ENCODE data around the gene INAVA.

The INAVA gene

DNA sequence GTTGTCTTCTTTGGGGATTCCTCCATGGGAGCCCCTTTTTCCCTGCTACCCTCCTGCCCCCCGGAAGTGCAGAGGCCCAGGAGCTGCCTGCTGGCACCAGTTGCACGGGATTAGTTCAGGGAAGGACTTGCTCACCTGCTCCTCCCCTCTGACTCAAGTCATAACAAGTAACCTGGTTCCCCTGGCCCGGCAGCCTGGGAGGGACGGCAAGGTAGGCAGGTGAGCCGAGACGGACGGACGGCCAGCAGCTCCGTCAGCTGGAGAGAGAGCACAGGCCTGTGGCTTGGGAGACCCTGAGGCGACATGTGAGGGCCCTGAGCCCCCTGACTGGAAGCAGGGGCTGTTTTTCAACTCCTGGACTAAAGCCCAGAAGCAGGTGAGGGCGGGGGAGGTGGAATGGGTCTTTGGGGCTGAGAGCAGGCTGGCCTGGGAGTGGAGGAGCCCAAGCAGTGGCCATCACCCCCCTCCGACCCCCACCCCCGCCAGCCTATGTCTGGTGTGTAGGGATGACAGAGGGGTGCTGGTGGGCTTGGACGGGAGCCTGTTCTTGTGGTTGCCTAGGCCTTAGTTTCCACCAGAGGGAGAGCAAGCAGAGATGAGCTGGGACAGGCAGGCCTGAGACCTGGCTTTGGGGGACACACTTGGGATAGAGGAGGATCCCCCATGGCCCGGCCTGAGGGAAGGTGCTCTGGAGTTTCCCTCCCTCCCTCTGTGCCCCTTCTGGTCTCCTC lies at the start of gene INAVA:
Gene INAVA (plus strand): TSS at position 189 of the 731 bp plus-strand sequence. CDS start 3,501 bp downstream, outside the sequence.
- no peak for DNase-seq

DNA sequence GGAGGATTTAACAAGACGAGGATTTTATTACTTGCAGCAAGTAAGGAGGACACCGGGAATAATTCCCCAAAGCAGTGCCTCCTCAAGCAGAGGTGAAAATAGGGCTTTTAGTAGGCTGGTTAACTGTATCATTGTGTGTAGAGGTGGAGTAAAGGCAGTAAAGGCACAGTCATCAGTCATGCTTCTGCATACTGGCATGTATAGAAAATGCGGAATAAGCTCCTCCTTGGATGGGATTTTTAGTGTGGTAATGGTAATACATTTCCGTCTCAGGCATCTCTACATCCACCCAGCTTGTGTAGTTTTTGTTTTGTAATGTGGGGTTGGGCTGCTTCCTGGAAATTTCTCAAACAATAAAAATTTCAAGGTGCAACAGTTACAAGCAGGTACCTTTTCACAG lies 49.3 kb upstream of the INAVA start:
- DNase-seq, result no peak

DNA sequence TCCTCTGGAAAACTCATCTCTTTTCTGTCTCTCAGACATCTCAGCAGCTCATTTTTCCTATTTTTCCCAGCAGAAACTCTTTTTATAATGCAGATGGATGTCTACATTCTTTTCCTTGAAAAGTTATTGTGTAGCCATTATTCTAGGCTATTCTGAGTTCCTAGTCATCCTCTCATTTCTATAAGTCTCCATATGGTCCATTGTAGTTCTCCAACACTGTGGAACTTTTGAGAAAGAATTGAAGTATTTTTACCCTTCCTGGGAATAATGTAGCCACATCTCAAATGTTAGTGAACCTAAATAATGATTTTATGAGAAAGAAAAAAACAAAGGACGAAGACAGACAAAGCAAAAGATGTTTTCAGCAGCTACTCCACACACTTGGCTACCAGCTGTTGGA lies 48.3 kb upstream of the INAVA start:
- no peak for DNase-seq

- no peak for DNase-seq
Measured at GRCh38 chr1:200849430-200849829, 45.3 kb upstream of the INAVA start.

DNA sequence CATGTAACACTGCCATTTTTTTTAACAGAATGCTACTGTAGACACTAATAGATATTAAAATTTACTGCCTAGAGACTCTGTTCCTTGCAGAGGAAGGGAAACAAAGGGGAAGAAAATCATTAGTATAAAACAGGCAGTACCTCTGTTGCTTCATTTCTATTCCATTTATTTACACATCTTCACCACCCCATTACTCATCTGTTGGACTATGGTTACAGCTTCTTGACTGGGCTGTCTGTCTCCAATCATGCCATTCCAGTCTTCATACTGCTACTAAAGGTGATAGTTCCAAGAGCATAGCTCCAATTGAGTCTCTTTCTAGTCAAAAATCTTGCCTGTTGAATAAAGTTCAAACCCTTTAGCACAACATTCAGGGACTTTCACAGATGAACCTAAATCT lies 44.1 kb upstream of the INAVA start:
- no peak for DNase-seq

DNA sequence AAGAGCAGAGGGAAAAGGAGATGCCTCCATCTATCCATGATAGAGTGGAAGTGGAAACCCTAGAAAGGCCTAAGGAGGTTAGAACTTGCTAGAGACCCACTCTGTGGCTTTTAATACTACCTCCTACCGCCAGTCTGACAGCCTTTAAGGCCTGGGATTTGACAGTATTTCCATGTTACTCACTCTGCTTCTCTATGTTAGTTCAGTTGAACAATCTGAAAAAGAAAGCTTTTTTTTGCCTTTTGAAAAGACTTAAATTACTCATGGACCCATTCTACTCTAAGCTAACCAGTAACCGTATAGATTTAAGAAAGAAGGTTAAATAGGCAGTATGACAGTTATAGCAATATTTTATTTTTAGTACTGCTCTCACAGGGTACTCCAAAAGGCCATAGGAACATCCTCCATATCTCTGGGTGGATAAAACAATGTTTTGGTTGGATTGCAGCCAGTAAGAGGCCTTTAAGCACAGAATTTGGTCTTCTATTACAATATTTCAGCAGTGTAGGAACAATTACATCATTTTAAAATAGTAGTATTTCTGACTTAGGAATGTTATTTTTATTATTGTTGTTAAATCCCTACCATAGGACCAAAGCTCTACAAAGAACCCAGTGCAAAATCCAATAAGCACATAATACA lies 37.9 kb upstream of the INAVA start:
- DNase-seq, result no peak

- no peak for DNase-seq
Measured at GRCh38 chr1:200857804-200858203, 36.9 kb upstream of the INAVA start.

DNA sequence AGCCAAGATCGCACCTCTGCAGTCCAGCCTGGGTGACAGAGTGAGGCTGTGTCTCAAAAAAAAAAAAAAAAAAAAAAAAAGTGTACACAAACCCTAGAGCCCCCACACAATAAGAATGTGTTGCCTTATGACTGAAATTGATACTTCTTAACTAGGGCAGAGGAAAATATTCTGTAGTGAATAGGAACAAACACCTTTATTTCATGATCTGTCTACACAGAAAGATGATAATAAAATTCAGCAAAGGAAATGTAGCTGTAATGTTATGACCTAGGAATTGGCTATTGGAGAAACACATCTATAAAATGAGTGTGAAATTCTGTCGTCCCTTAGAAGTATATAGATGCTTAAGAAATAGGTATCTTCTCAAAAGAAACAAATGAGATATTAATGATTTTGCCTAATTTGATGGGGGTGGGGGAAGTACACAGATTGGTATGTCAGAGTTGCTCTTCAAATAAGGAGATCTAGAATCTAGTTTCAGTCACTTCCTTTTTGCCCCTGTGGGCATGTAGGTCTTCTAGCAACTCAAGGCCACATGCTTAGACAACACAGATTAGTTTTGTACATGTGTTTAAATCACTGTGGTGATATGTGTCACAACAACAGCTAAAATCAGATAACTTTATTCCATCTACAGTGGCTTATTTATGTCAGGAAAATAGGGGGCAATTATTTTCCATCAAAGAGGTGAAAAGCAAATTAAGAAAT lies 32.6 kb upstream of the INAVA start:
- peak in 1 of 2 donors; percentile 50 for DNase-seq

DNA sequence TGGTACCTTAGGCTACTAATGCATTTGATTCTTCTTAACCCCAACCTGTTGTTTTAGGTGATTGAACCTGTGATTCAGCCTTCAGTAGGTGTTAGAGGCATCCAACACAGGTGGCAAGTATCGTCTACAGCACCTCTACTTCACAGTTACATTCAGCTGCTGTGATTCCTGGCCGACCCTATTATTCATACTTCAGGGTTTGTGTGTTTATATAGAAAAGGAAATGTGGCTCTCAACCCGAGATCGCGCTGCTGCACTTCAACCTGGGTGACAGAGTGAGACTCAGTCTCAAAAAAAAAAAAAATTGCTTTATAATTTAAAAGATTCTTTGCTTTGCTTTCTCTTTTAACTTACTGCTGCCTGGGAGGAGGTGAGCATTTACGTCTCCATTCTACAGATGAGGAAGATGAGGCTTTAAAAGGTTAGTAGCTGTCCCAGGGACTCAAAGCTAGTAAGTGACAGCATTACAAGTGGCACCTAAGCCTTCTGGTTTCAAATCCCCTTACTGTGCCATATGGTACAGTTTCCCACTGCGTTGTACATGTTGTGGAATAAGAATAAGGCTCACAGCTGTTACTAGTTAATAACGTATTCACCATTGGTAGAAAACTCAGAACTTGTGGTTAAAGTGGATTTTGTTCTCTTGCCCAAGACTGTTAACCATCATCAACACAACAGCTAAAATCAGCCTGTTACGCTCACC lies 31.8 kb upstream of the INAVA start:
- no peak for DNase-seq

DNA sequence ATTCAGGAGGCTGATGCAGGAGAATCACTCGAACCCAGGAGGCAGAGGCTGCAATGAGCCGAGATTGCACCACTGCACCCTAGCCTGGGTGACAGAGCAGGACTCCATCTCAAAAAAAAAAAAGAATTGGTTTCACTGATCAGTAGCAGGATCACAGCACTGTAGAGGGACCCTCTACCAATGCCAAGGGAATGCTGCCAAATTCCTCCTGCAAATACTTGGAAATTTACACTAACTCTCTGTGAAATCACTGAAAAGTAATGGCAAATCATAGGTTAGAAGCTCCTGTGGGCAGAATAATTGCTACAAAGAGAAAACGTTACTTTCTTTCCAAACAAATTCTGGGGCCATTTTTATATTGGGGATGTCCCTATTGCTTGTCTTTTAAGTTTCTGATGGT lies 28.6 kb upstream of the INAVA start:
- DNase-seq, result no peak

DNA sequence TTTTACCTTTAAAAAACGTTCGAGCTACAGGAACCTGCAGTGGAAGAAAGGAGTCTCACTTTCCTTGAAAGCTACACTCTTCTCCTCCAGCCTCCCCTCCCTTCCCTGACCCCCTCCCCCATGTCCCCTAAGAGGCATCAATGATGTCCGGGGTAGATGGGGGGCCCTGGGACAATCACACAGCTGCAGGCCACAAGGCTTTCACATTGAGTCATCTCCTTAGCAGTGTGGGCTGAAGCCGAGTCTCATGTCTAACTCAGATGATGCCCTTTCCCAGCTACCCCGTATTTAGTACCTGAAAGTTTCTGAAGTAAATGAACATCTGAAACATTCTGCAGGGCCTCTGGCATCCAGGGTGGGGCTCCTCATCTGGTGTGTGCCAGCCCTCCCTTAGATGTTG lies 28.2 kb upstream of the INAVA start:
- DNase-seq, result no peak

- DNase-seq, result no peak
Measured at GRCh38 chr1:200867018-200867811, 27.5 kb upstream of the INAVA start.

DNA sequence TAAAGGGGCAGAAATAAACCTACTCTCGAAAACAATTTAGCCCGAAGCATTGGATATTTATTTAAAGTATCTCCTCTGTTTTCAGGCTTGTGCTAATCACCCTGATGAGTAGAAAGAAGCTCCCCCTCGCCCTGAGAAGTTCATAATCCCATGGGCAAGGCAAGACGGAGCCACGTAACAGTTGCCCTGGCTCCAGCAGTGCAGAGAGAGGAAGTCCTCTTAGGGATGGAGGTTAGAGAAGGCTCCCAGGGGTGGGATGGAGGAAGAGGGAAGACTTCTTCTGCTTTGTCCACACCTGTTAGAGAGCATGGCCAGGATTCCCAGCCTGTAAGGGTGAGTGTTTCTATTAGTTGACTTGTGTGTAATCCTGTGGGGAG lies 25.3 kb upstream of the INAVA start:
- DNase-seq, result no peak

- peak; percentile 36 to 42 for DNase-seq
Measured at GRCh38 chr1:200869753-200870391, 24.8 kb upstream of the INAVA start.

GRCh38 chr1:200872446-200873115 lies 22.1 kb upstream of the INAVA start, which contains the start of gene GPR25:
GPR25 (plus strand) TSS chr1:200872981; CDS start chr1:200873038, 57 bp downstream.
- no peak for DNase-seq

GRCh38 chr1:200873116-200873670 lies 21.5 kb upstream of the INAVA start:
- no peak for DNase-seq

DNA sequence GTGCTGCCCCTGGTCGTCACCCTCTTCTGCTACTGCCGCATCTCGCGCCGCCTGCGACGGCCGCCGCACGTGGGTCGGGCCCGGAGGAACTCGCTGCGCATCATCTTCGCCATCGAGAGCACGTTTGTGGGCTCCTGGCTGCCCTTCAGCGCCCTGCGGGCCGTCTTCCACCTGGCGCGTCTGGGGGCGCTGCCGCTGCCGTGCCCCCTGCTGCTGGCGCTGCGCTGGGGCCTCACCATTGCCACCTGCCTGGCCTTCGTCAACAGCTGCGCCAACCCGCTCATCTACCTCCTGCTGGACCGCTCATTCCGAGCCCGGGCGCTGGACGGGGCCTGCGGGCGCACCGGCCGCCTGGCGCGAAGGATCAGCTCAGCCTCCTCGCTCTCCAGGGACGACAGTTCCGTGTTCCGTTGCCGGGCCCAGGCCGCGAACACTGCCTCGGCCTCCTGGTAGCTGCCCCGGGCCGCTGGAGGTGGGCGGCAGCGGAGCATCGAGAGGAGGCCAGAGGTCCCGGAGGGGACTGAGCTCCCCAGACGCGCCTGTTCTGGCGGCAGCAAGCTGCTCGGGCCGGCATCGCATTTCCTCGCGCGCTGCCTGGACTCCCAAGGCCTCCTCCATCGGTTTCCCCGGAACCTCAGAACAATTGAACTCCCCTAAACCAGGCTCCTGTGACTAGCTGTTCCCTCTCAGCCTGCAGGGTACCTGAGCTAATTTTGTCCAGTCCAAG lies 20.9 kb upstream of the INAVA start:
- DNase-seq, result no peak

DNA sequence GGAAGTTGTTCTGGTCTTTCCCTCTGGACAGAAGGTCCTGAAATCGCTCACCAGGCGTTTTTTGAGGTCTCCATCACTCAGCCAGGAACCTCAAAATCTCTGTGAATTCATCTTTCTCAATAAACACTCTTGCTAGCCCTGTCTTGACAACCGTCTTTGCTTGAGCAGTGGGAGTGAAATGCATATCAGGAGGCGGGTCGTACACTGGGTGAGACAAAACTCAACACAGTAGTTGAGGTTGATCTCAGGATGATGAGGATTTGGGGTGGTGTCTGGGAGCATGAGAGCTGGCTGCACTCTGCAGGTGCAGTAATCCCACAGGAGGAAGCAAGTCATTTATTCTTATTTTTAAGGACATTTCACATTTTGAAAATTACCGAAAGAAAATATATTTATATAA lies 20.0 kb upstream of the INAVA start:
- DNase-seq, result no peak

DNA sequence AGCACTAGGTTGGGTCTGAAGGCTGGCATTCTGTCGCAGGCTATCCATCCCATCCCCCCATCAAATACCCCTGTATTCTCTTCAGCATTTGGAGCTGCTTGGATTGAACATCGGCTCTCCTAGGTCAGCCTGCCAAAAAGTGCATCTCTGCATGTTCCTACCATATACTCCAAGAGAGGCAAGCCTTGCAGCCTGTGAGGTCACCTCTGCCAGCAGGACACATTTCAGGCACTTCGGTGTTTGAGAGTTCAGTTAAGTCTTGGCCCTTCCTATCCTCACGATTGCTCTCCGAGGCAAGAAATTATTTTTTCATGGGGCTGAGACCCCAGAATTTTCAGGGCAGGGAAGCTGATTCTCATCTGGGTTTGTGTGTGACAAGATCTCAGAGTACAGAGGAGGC lies 19.3 kb upstream of the INAVA start:
- no peak for DNase-seq

GRCh38 chr1:200877010-200877409 lies 17.7 kb upstream of the INAVA start:
- no peak for DNase-seq

All from CD4-positive, alpha-beta T cell treated with Interleukin-1 beta for 1 hour (primary cell).